Stimulated activated CD8-positive, alpha-beta memory T cell treated with anti-CD3 and anti-CD28 coated beads, Interleukin-12 subunit alpha, Interleukin-12 subunit beta, amount 100 ng/mL, for 24 hours (primary cell): ENCODE results near the gene SYK.

Experiments used
- DNase-seq: peaks from one replicate; pipeline ENCODE4 v3.0.0-alpha.2; 2020; ENCODE audit errors: extremely low read depth

SYK gene

GRCh38 chr9:90825586-90825985, 24.0 kb downstream of the SYK start:
- no peak for DNase-seq

- DNase-seq = no peak
Measured at GRCh38 chr9:90826326-90827020, 24.9 kb downstream of the SYK start.

- no peak for DNase-seq
Measured at GRCh38 chr9:90827181-90827871, 25.7 kb downstream of the SYK start.

- no peak for DNase-seq
Measured at GRCh38 chr9:90830051-90830450, 28.4 kb downstream of the SYK start.

- no peak for DNase-seq
Measured at GRCh38 chr9:90830977-90831376, 29.4 kb downstream of the SYK start.

GRCh38 chr9:90832261-90832660, 30.6 kb downstream of the SYK start:
- no peak for DNase-seq

- DNase-seq = no peak
Measured at GRCh38 chr9:90834828-90835595, 33.4 kb downstream of the SYK start.

- no peak for DNase-seq
Measured at GRCh38 chr9:90836411-90837080, 34.9 kb downstream of the SYK start.

- DNase-seq = no peak
Measured at GRCh38 chr9:90838098-90838497, 36.5 kb downstream of the SYK start.

- no peak for DNase-seq
Measured at GRCh38 chr9:90838581-90839154, 37.0 kb downstream of the SYK start.

GRCh38 chr9:90839183-90839728, 37.6 kb downstream of the SYK start:
- DNase-seq = no peak

- DNase-seq = no peak
Measured at GRCh38 chr9:90840696-90841095, 39.1 kb downstream of the SYK start.

GRCh38 chr9:90841213-90841612, 39.6 kb downstream of the SYK start:
- DNase-seq = no peak

- DNase-seq = no peak
Measured at GRCh38 chr9:90841615-90842014, 40.0 kb downstream of the SYK start.

- no peak for DNase-seq
Measured at GRCh38 chr9:90842176-90842777, 40.7 kb downstream of the SYK start.

GRCh38 chr9:90842996-90843395, 41.4 kb downstream of the SYK start:
- DNase-seq = no peak

- no peak for DNase-seq
Measured at GRCh38 chr9:90843525-90843924, 41.9 kb downstream of the SYK start.

GRCh38 chr9:90844326-90844725, 42.7 kb downstream of the SYK start:
- DNase-seq = no peak

GRCh38 chr9:90846770-90847419, 45.3 kb downstream of the SYK start:
- no peak for DNase-seq

GRCh38 chr9:90847971-90848370, 46.4 kb downstream of the SYK start:
- DNase-seq = no peak

- DNase-seq = no peak
Measured at GRCh38 chr9:90848866-90849265, 47.2 kb downstream of the SYK start.
